ENCODE results near the gene SIAH1.
"Not testable (repeated sequence)": the region's sequence is repeated elsewhere in the genome, so short reads cannot be mapped to it uniquely, and the experiment has no call there.

Gene SIAH1

DNA sequence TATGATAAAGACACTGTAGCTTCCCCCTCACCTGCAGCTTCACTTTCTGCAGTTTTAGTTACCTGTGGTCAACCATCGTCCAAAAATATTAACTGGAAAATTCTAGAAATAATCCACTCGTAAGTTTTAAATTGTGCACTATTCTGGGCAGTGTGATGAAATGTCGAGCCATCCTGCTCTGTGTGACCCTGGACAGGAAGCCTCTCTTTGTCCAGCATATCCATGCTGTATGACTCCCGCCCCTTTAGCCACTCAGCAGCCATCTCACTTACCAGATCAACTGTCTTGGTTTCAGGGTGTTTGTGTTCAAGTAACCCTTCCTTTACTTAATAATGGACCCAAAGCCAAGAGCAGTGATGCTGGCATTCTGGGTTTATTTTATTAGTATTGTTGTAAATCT is 56.1 kb downstream of the SIAH1 start:
- DNase-seq = no peak

DNA sequence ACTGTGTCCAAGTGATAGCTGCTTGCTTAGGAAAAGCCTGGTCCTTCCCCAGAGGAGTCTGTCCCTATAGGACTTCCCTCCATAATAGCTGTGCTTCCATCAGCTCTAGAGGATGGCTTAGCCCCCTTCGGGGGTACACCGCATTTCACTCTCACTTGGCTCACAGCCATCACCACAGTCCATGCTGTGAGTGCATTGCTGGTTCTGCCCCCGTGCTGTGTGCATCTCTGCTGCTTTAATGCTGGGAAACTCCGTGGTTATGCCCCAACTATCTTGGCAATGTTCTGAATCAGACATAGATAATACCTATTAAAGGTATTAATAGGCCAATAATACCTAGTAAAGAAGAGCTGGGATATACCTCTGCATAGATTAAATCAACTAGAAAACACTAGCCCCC is 58.3 kb downstream of the SIAH1 start:
- DNase-seq = no peak

DNA sequence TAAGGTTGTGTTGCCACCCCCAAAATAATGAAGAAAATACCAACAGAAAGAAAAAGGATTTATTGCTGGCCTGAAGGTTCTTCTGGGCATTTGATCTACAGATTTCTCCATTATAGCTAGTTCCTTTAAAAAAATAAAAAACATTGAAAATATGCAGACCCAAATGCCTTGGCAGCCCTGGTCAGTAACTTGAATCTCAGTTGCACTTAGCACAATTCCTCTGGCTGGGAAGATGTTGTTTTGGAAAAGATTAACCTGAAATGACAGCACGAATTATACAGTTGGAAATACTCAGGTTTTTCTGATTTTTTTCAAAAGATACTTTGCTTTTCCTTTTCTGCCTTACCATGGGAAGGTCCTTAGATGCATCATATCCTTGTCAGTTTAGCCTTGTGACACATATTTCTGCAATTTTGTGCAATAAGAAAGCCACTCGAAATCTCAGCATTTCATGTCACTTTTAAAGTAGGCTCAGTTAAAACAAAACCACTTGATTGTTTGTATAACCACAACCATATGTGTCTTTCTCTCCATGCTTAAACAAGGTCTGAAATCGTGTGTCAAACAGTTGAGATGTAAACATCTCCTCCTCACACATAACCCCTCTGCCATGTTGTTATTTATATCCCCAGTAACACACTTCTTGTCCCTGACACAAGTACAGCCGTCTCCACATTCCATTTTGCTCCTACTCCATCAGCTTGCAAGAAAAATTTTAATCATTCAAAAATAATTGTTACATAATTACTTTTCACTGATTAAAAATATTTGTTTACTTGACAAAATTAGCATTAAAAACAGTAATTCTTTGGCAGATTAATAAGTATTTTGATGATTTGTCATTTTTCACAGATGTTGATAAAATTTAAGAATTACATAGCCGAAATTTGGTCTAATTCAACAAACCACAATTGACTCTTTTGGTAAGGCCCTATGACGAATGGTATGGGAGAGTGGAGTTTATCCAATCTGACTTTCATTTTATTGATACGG is 61.1 kb downstream of the SIAH1 start:
- DNase-seq = peak; percentile 54 to 79

DNA sequence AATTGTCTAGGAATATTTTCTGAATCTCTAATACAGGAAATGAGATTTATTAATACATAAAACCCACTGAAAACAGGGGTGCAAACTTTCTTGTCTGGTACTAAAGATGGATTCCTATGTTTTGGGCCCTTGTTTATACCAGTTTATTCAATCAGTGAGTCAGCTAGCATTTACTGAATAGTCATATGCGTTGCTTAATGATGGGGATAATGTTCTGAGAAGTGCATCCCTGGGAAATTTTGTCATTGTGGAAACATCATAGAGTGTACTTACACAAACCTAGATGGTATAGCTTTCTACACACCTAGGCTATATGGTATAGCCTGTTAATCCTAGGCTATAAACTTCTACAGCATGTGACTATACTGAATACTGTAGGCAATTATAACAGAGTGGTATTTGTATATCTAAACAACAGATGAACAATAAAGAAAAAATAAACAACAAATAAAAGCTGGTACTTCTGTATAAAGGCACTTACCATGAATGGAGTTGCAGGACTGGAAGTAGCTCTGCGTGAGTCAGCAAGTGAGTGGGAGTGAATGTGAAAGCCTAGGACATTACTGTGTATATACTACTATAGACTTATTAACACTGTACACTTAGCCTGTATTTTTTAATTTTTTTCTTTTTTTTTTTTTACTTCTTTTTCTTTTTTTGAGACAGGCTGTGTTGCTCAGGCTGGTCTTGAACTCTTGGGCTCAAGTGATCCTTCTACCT is 63.7 kb downstream of the SIAH1 start:
- peak; percentile 80 to 90 for DNase-seq

DNA sequence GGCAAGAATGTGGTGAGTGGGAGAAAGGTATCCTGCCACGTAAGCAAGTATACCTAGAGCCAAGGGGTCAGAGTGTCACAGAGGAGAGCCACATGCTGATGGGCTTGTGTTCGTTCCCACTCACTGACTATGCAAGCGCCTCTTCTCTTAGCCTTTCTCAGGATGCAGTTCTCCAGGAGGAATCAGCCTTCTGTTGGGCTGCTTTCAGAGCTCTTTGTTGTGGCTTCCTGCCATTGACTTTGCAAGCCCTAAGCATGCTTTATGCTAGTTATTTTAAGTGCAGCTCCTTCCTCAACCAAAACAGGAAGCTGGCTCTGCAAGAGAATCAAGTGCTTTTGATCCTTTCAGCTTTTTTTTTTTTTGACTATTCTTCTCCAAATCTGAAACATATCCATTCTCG is 66.6 kb downstream of the SIAH1 start:
- DNase-seq = peak; percentile 57 to 69

DNA sequence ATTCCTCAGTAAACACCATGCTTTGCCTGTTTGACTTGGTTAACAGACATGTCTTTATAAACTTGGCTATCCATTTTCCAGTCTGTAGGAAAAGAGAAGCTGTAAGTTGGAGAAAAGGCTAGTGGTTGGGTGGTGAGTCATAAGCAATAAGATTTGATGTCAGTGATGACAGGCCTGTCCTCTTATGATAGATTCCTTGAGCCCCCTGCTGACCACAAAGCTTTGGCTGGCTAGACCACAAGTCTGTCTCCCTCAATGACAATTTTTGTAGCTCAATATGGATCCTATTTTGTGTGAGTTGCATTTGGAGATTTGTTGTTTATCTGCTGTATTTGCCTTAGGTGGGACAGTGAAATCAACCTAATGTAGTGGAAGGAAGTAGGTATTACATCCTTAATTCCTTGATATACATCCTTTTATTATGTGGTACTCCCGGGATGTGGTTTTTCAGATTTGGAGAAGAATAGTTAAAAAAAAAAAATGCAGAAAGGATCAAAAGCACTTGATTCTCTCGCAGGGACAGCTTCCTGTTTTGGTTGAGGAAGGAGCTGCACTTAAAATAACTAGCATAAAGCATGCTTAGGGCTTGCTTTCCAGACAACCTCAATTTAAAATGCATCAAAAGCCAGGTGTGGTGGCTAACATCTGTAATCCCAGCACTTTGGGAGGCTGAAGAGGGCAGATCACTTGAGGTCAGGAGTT is 67.4 kb downstream of the SIAH1 start:
- DNase-seq = peak; percentile 64 to 81

DNA sequence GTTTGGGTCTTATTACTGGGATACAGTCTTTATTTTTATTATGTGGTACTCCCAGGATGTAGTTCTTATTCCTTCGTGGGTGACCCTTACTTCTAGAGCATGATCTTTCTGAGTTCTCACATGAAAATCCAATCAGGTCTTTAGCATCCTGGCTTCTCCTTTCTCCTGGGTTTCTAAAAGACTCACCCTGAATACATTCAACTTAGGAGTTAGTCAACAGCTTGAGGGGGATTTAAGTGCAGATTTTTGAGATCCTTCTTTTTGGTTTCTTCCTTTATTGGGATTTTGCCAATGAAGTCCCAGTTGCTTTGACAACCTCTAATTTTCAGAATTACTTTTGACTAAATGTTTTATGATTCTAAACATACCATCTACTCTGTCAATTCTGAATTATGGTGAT is 68.2 kb downstream of the SIAH1 start:
- peak in 1 of 2 donors; percentile 18 for DNase-seq

DNA sequence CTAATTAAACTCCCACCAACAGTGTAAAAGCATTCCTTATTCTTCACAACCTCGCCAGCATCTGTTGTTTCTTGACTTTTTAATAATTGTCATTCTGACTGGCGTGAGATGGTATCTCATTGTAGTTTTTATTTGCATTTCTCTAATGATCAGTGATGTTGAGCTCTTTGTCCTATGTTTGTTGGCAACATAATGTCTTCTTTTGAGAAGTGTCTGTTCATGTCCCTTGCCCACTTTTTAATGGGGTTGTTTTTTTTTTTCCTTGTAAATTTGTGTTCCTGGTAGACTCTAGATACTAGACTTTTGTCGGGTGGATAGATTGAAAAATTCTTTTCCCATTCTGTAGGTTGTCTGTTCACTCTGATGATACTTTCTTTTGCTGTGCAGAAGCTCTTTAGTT is 71.3 kb downstream of the SIAH1 start:
- not testable (repeated sequence) for DNase-seq

DNA sequence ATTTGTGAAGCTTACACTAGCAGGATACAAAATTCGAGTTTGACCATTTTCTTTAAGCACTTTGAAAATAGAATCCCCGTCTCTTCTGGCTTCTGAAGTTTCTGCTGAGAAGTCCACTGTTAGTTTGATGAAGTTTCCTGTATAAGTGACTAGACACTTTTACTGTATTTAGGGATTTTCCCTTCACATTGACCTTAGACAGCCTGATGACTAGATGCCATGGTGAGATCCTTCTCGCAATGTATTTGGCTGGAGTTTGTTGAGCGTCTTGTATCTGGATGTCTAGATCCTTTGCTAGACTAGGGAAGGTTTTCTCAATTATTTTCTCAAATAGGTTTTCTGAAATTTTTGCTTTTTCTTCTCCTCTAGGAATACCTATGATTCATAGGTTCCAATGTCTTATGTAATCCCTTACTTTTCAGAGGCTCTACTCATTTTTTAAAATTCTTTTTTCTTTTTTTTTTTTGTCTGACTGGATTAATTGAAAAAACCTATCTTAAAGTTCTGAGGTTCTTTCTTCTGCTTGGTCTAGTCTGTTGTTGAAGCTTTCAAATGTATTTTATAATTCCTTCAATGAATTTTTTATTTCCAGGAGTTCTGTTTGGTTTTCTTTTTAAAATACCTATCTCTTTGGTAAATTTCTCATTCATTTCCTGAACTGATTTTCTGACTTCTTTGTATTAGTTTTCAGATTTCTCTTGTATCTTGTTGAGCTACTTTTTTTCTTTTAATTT is 74.1 kb downstream of the SIAH1 start:
- peak in 1 of 2 donors; percentile 31 for DNase-seq

All from inflammatory macrophage treated with lipopolysaccharide for 1 hour (primary cell).